HepG2 (cell line): ENCODE data around the gene SHROOM1. TPM values are rescaled to one million over a fixed set of nuclear protein-coding genes. Genes with fewer than 3 reads are reported as not detected.

Experiments used
- BRD4 ChIP-seq: sonication (generic); formaldehyde crosslinking; IDR thresholded peaks from 2 replicates; pipeline ENCODE4 v1.4.0; 2020; ENCODE audit warnings: missing genetic modification reagents
- CC2D1A ChIP-seq: sonication (generic); formaldehyde crosslinking; IDR thresholded peaks from 2 replicates; pipeline ENCODE4 v1.8.1; 2023; ENCODE audit warnings: mild to moderate bottlenecking, missing genetic modification reagents
- DNMT1 ChIP-seq: sonication (generic); formaldehyde crosslinking; IDR thresholded peaks from 2 replicates; pipeline ENCODE4 v1.5.1; 2020; ENCODE audit warnings: mild to moderate bottlenecking, missing genetic modification reagents
- HOXA3 ChIP-seq: sonication (generic); formaldehyde crosslinking; IDR thresholded peaks from 2 replicates; pipeline ENCODE4 v1.5.0; 2020; ENCODE audit warnings: missing genetic modification reagents
- KMT2B ChIP-seq: IDR thresholded peaks from 2 replicates; pipeline ENCODE4 v1.6.1; 2016; ENCODE audit warnings: missing genetic modification reagents, missing compliant biosample characterization
- NFE2L1 ChIP-seq: sonication (generic); formaldehyde crosslinking; IDR thresholded peaks from 2 replicates; pipeline ENCODE4 v1.4.0; 2020; ENCODE audit warnings: missing genetic modification reagents, mild to moderate bottlenecking, borderline replicate concordance
- RBFOX2 ChIP-seq: fragments of 200-400 bp; formaldehyde crosslinking; IDR thresholded peaks from 2 replicates; pipeline ENCODE4 v1.6.1; 2017; ENCODE audit warnings: low read depth, mild to moderate bottlenecking, low read length
- REL ChIP-seq: sonication (generic); formaldehyde crosslinking; conservative IDR thresholded peaks from 2 replicates; pipeline ENCODE4 v1.8.0; 2022; ENCODE audit warnings: mild to moderate bottlenecking, missing genetic modification reagents, moderate library complexity
- SALL1 ChIP-seq: sonication (generic); formaldehyde crosslinking; IDR thresholded peaks from 2 replicates; pipeline ENCODE4 v1.8.0; 2022; ENCODE audit warnings: mild to moderate bottlenecking, missing genetic modification reagents
- ZBTB2 ChIP-seq: sonication (generic); formaldehyde crosslinking; IDR thresholded peaks from 2 replicates; pipeline ENCODE4 v1.8.0; 2022; ENCODE audit warnings: low read depth, missing genetic modification reagents
- ZFY ChIP-seq: sonication (generic); formaldehyde crosslinking; IDR thresholded peaks from 2 replicates; pipeline ENCODE4 v1.4.0; 2020; ENCODE audit warnings: missing genetic modification reagents
- ZHX1 ChIP-seq: sonication (generic); formaldehyde crosslinking; IDR thresholded peaks from 2 replicates; pipeline ENCODE4 v1.8.1; 2022; ENCODE audit warnings: low read depth, mild to moderate bottlenecking, missing genetic modification reagents
- ZKSCAN8 ChIP-seq: IDR thresholded peaks from 2 replicates; pipeline ENCODE4 v1.6.1; 2016; ENCODE audit warnings: borderline replicate concordance, missing genetic modification reagents, missing compliant biosample characterization
- ZNF280B ChIP-seq: sonication (generic); formaldehyde crosslinking; IDR thresholded peaks from 2 replicates; pipeline ENCODE4 v1.5.0; 2020; ENCODE audit warnings: missing genetic modification reagents, mild to moderate bottlenecking, borderline replicate concordance
- ZNF446 ChIP-seq: sonication (generic); formaldehyde crosslinking; IDR thresholded peaks from 2 replicates; pipeline ENCODE4 v1.5.0; 2020; ENCODE audit warnings: mild to moderate bottlenecking, missing genetic modification reagents
- ZNF678 ChIP-seq: sonication (generic); formaldehyde crosslinking; IDR thresholded peaks from 2 replicates; pipeline ENCODE4 v1.4.0; 2020; ENCODE audit warnings: mild to moderate bottlenecking, missing genetic modification reagents
- ZNF687 ChIP-seq: sonication (generic); formaldehyde crosslinking; IDR thresholded peaks from 2 replicates; pipeline ENCODE4 v1.5.1; 2020; ENCODE audit warnings: mild to moderate bottlenecking, missing genetic modification reagents, moderate library complexity
- ZNF709 ChIP-seq: sonication (generic); formaldehyde crosslinking; IDR thresholded peaks from 2 replicates; pipeline ENCODE4 v1.5.0; 2020; ENCODE audit warnings: mild to moderate bottlenecking, missing genetic modification reagents
- ZNF839 ChIP-seq: sonication (generic); formaldehyde crosslinking; IDR thresholded peaks from 2 replicates; pipeline ENCODE4 v1.4.0; 2020; ENCODE audit warnings: missing genetic modification reagents, mild to moderate bottlenecking, borderline replicate concordance
- polyA plus RNA-seq, 8 experiments: library from polyadenylated mRNA; depleted of rRNA in 3 of 8; stranded (reverse) in 7 of 8; unstranded in 1 of 8; fragments of >200 nt; fragmentation: Illumina TruSeq in 4 of 8; extraction: Trizol in 4 of 8; gene quantifications; 2 replicates each; pipeline versions ENCODE4 v1.2.1 to v1.2.3, GENCODE V29; 2011 to 2016; ENCODE audit warnings: low read depth in 4 of 8, missing spikeins in 1 of 8, mixed read lengths in 1 of 8; ENCODE audit not compliant: insufficient read depth in 1 of 8
- total RNA-seq, 5 experiments: library from RNA; depleted of rRNA; stranded (reverse); fragments of >200 nt; fragmentation: Illumina TruSeq; extraction: Trizol; gene quantifications; 2 replicates each; pipeline ENCODE4 v1.2.3, GENCODE V29; 2016; ENCODE audit warnings: low read depth in 1 of 5

Gene SHROOM1
- total and polyA plus RNA-seq, 2 of the 13 experiments (the other 11 are each of a cell fraction or from before 2014, with no cell fraction given), result 18.2 to 25.7 TPM

GRCh38 chr5:132777209-132778069 lies 53.0 kb downstream of the SHROOM1 start, which contains the start of gene SEPTIN8 (continued):
- TF ChIP-seq ZHX1 (CRISPR knock-in tag) (no peak; the same call in 1 of the 2 replicates), HOXA3 (CRISPR knock-in tag) (peak; percentile 44; the same call in 1 of the 2 replicates), ZNF839 (CRISPR knock-in tag) (0 out of 2 replicates have a peak, but pooled peaks have one; percentile 8), REL (CRISPR knock-in tag) (0 out of 2 replicates have a peak, but pooled peaks have one; percentile 42), SALL1 (CRISPR knock-in tag) (peak; percentile 29; the same call in 1 of the 2 replicates), ZKSCAN8 (no peak), ZFY (CRISPR knock-in tag) (peak; percentile 65), KMT2B (0 out of 2 replicates have a peak, but pooled peaks have one; percentile 45), ZNF280B (no peak), DNMT1 (CRISPR knock-in tag) (no peak), NFE2L1 (CRISPR knock-in tag) (peak; percentile 55; the same call in 1 of the 2 replicates), RBFOX2 (peak; percentile 66), ZNF446 (CRISPR knock-in tag) (no peak), ZNF709 (CRISPR knock-in tag) (0 out of 2 replicates have a peak, but pooled peaks have one; percentile 40), ZBTB2 (CRISPR knock-in tag) (peak; percentile 66), ZNF678 (CRISPR knock-in tag) (no peak), ZNF687 (CRISPR knock-in tag) (peak; percentile 85), CC2D1A (CRISPR knock-in tag) (no peak), BRD4 (CRISPR knock-in tag) (peak; percentile 14; the same call in 1 of the 2 replicates)
